NCI-H2196 (cell line): Measurements from ENCODE around the gene VPS8.
"Not testable (repeated sequence)": the region's sequence is repeated elsewhere in the genome, so short reads cannot be mapped to it uniquely, and the experiment has no call there.

ENCODE experiments used
- DNase-seq: peaks from one replicate; lab custom pipeline; 2025; ENCODE audit not compliant: unreplicated experiment; lab: John Stamatoyannopoulos, UW

Gene VPS8

GRCh38 chr3:184981071-184981470 is 169.1 kb downstream of the VPS8 start:
- no peak for DNase-seq

- no peak for DNase-seq
These were observed 170.1 kb downstream of the VPS8 start for GRCh38 chr3:184982076-184982475.

GRCh38 chr3:184985586-184985985 is 173.6 kb downstream of the VPS8 start:
- no peak for DNase-seq

- DNase-seq = no peak
These were observed 174.5 kb downstream of the VPS8 start for GRCh38 chr3:184986366-184986889.

- no peak for DNase-seq
These were observed 181.4 kb downstream of the VPS8 start for GRCh38 chr3:184993394-184993793.

GRCh38 chr3:185003876-185004275 is 191.9 kb downstream of the VPS8 start:
- DNase-seq = not testable (repeated sequence)

- no peak for DNase-seq
These were observed 197.7 kb downstream of the VPS8 start for GRCh38 chr3:185009650-185010049.

GRCh38 chr3:185017584-185017983 is 205.6 kb downstream of the VPS8 start:
- not testable (repeated sequence) for DNase-seq

GRCh38 chr3:185017996-185018395 is 206.0 kb downstream of the VPS8 start:
- not testable (repeated sequence) for DNase-seq

GRCh38 chr3:185021256-185021655 is 209.3 kb downstream of the VPS8 start:
- DNase-seq = no peak

- DNase-seq = no peak
These were observed 212.4 kb downstream of the VPS8 start for GRCh38 chr3:185024406-185024805.

GRCh38 chr3:185024966-185025365 is 213.0 kb downstream of the VPS8 start:
- DNase-seq = no peak

GRCh38 chr3:185028121-185028520 is 216.2 kb downstream of the VPS8 start:
- DNase-seq = no peak

GRCh38 chr3:185029086-185029485 is 217.1 kb downstream of the VPS8 start:
- DNase-seq = no peak

- DNase-seq = no peak
These were observed 218.4 kb downstream of the VPS8 start for GRCh38 chr3:185030399-185030798.

- no peak for DNase-seq
These were observed 219.0 kb downstream of the VPS8 start for GRCh38 chr3:185030951-185031350.

- no peak for DNase-seq
These were observed 225.8 kb downstream of the VPS8 start for GRCh38 chr3:185037801-185038200.

- no peak for DNase-seq
These were observed 228.5 kb downstream of the VPS8 start for GRCh38 chr3:185040425-185040824.

GRCh38 chr3:185041540-185041939 is 229.6 kb downstream of the VPS8 start:
- no peak for DNase-seq

GRCh38 chr3:185042312-185043050 is 230.5 kb downstream of the VPS8 start:
- DNase-seq = no peak

GRCh38 chr3:185046164-185046515 is 234.2 kb downstream of the VPS8 start:
- DNase-seq = no peak

- no peak for DNase-seq
These were observed 234.6 kb downstream of the VPS8 start for GRCh38 chr3:185046603-185047002.

- no peak for DNase-seq
These were observed 237.7 kb downstream of the VPS8 start for GRCh38 chr3:185049710-185050109.
